ENCODE data around the gene CUL1.

DNA sequence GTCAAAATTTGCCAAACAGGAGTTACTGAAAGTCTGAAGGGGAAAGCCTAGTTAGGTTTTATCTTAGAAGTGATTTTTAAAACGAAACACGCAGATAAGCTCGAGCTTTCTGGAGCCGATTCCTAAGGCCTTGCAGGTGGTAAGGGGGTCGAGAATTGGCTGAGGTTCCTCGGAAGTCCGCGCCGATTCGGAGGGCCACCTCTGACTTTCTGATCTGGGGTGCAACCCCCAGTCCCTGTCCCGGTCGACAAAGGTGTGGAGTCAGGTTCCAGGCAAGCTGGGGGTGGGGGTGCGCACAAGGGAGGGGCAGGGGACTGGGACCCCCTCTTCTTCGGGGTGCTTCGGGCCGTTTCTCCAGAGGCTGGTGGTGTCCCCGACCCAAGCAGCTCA is 701 bp upstream of the CUL1 start:
- TF ChIP-seq POLR2AphosphoS5 (IDR thresholded peaks at IDR 0.05; ENCODE audit: low read depth, low read length) (no peak; the same call in 1 of the 2 replicates), POLR2A (IDR thresholded peaks at IDR 0.05; ENCODE audit: low read depth, low read length) (no peak), TAF1 (IDR thresholded peaks at IDR 0.05; ENCODE audit: borderline replicate concordance, low read depth, low read length) (no peak)
